Body of pancreas (tissue), 4 donors: Measurements from ENCODE around the gene CFAP410. TPM values are rescaled to one million over a fixed set of nuclear protein-coding genes. Genes with fewer than 3 reads are reported as not detected.

Source experiments
- ATAC-seq: fragments of 150-250 bp; one replicate; pipeline ENCODE4 v1.9.1; 2016
- DNase-seq, 4 donors: peaks; one replicate each; pipeline ENCODE4 v3.0.0-alpha.2; 2019
- H3K27ac ChIP-seq, 4 donors: fragments of 200-600 bp; sonication (generic); 1 replicate in 3 of 4; 2 replicates in 1 of 4; pipeline versions ENCODE4 v1.5.1 to v1.6.1; 2016 to 2019; ENCODE audit warnings: mild to moderate bottlenecking in 1 of 4, mixed read lengths in 1 of 4, moderate library complexity in 1 of 4
- H3K27me3 ChIP-seq, 2 donors: fragments of 200-600 bp; sonication (generic); one replicate each; pipeline ENCODE4 v1.6.0; 2016; ENCODE audit warnings: mild to moderate bottlenecking in 1 of 2
- H3K36me3 ChIP-seq, 2 donors: fragments of 200-600 bp; sonication (generic); replicated peaks in 1 of 2; 2 replicates each; pipeline ENCODE4 v1.5.1; 2016; ENCODE audit warnings: low read depth in 2 of 2; ENCODE audit not compliant: insufficient read depth in 1 of 2
- H3K4me1 ChIP-seq: fragments of 200-600 bp; sonication (generic); one replicate; pipeline ENCODE4 v1.6.0; 2016
- H3K4me3 ChIP-seq, 2 donors: fragments of 200-600 bp; sonication (generic); 1 replicate in 1 of 2; 2 replicates in 1 of 2; pipeline ENCODE4 v1.5.1; 2016 to 2019
- H3K9me3 ChIP-seq, 3 donors: fragments of 200-600 bp; sonication (generic); 1 replicate in 2 of 3; 2 replicates in 1 of 3; pipeline ENCODE4 v1.5.1; 2016
- POLR2A ChIP-seq, 3 donors: fragments of 450-650 bp; IDR thresholded peaks; one replicate each; pipeline ENCODE4 v1.6.1; 2016; ENCODE audit warnings: antibody characterized with exemption in 3 of 3, mild to moderate bottlenecking in 2 of 3
- whole genome bisulfite sequencing, 2 donors: methylation state at CpG; one replicate each; pipeline ENCODE4 v1.1.5; 2017; 5-methylcytosine and 5-hydroxymethylcytosine counted together
- intact Hi-C: fragments of 100-400 bp; cut with DNase I; formaldehyde crosslinking; loops from one replicate; pipeline ENCODE4 v1.15.1; 2023
- total RNA-seq, 2 donors: library from RNA; depleted of rRNA; stranded (reverse); fragments of >200 nt; gene quantifications; one replicate each; pipeline ENCODE4 v1.1.0, GENCODE V29; 2016
- TF ChIP-seq, protein P1 (sequence below), 7 experiments: fragments of 450-650 bp in 4 of 7; fragments of 200-600 bp in 3 of 7; sonication (generic) in 3 of 7; IDR thresholded peaks; one replicate each; pipeline ENCODE4 v1.5.1; 2016 to 2019; ENCODE audit warnings: antibody characterized with exemption in 7 of 7

The CFAP410 gene
- total RNA-seq, 2 donors from 2014 or later = 24.6 to 43.8 TPM

GRCh38 chr21:44375761-44376241 is 36.6 kb upstream of the CFAP410 start:
- ATAC-seq (no peak), DNase-seq (no peak)
- Histone ChIP-seq H3K27me3 (no peaks in the 10 kb centered on the region), H3K27ac (no peak overlapping the region), H3K4me3 (no peak overlapping the region), H3K9me3 (no peaks in the 10 kb centered on the region), H3K4me1 (no peaks in the 10 kb centered on the region), H3K36me3 (no peaks in the 10 kb centered on the region)
- TF ChIP-seq, protein P1, sequence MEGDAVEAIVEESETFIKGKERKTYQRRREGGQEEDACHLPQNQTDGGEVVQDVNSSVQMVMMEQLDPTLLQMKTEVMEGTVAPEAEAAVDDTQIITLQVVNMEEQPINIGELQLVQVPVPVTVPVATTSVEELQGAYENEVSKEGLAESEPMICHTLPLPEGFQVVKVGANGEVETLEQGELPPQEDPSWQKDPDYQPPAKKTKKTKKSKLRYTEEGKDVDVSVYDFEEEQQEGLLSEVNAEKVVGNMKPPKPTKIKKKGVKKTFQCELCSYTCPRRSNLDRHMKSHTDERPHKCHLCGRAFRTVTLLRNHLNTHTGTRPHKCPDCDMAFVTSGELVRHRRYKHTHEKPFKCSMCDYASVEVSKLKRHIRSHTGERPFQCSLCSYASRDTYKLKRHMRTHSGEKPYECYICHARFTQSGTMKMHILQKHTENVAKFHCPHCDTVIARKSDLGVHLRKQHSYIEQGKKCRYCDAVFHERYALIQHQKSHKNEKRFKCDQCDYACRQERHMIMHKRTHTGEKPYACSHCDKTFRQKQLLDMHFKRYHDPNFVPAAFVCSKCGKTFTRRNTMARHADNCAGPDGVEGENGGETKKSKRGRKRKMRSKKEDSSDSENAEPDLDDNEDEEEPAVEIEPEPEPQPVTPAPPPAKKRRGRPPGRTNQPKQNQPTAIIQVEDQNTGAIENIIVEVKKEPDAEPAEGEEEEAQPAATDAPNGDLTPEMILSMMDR (IDR thresholded peaks at IDR 0.05) = no peak
- TF ChIP-seq POLR2A (IDR thresholded peaks at IDR 0.05) = no peak
- WGBS, 2 donors = 56 to 67% methylated on average over 14 to 19 of the region's 19 CpGs
- intact Hi-C loops = no loop called here

- peaks cover 5% of the 10 kb centered on the region for H3K4me1 ChIP-seq
- no peaks in the 10 kb centered on the region for H3K36me3 ChIP-seq
- WGBS, 2 donors = 56 to 60% methylated on average over 10 of the region's 10 CpGs
- intact Hi-C loops = no loop called here
- no peaks in the 10 kb centered on the region for H3K27me3 ChIP-seq
- no peak for TF ChIP-seq POLR2A (IDR thresholded peaks at IDR 0.05)
- TF ChIP-seq, protein P1 (IDR thresholded peaks at IDR 0.05) = no peak
- ATAC-seq = no peak
- H3K4me3 ChIP-seq = no peak overlapping the region
- DNase-seq = peak in 2 of 4 donors; percentile 25 to 61
- no peak overlapping the region for H3K27ac ChIP-seq
- no peaks in the 10 kb centered on the region for H3K9me3 ChIP-seq
Measured at GRCh38 chr21:44375281-44375651, 36.1 kb upstream of the CFAP410 start.

- Histone ChIP-seq H3K9me3 (no peaks in the 10 kb centered on the region), H3K36me3 (no peaks in the 10 kb centered on the region), H3K4me3 (no peak overlapping the region), H3K27me3 (no peaks in the 10 kb centered on the region), H3K27ac (no peak overlapping the region), H3K4me1 (peaks cover 9% of the 10 kb centered on the region)
- ATAC-seq (no peak), DNase-seq (no peak)
- WGBS, 2 donors = 80 to 83% methylated on average over 20 to 24 of the region's 24 CpGs
- intact Hi-C loops = no loop called here
- TF ChIP-seq, protein P1 (IDR thresholded peaks at IDR 0.05) = no peak
- TF ChIP-seq POLR2A (IDR thresholded peaks at IDR 0.05) = no peak
Measured at GRCh38 chr21:44374601-44375280, 35.6 kb upstream of the CFAP410 start.

DNA sequence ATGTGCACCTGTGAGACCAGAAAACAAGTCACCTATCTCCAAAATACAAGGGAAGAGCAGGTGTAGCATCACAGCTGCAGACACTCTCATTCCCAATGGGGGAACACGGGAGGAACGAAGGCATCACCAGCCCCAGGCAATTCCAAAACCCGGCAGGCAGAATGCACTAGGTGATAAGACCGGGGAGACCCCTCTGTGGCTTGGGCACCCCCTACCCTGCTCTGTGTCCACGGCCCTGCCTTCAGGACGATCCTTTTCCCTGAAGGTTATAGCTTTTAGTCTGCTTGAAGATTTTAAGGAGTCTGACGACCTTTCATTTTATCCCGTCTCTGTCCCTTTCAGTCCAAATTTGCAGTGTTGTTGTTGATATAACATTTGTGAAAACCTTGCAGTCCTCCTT is 33.4 kb upstream of the CFAP410 start:
- Histone ChIP-seq H3K4me1 (peaks cover 9% of the 10 kb centered on the region), H3K4me3 (no peak overlapping the region), H3K27ac (no peak overlapping the region), H3K9me3 (no peaks in the 10 kb centered on the region), H3K36me3 (no peaks in the 10 kb centered on the region), H3K27me3 (no peaks in the 10 kb centered on the region)
- WGBS, 2 donors = 60 to 66% methylated on average over 8 of the region's 8 CpGs
- intact Hi-C loops = no loop called here
- ATAC-seq = no peak
- TF ChIP-seq POLR2A (IDR thresholded peaks at IDR 0.05) = no peak
- TF ChIP-seq, protein P1 (IDR thresholded peaks at IDR 0.05) = no peak
- DNase-seq = no peak

DNA sequence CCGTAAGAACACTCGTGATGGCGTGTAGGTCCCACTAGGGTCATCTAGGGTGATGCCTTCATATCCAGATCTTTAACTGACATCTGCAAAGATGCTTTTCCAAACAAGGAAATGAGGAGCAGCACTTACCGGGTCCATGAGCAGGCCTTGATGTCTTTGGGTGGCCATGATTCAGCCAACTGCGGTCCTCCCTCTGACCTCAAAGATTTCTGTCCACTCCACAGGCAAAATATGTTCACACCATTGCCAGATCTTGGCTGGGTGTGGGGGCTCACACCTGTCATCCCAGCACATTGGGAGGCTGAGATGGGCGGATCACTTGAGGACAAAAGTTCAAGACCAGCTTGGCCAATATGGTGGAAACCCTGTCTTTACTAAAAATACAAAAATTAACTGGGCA is 32.4 kb upstream of the CFAP410 start:
- ATAC-seq = no peak
- intact Hi-C loops = no loop called here
- Histone ChIP-seq H3K4me3 (no peak overlapping the region), H3K9me3 (no peaks in the 10 kb centered on the region), H3K4me1 (peaks cover 9% of the 10 kb centered on the region), H3K27me3 (no peaks in the 10 kb centered on the region), H3K27ac (no peak overlapping the region), H3K36me3 (no peaks in the 10 kb centered on the region)
- WGBS, 2 donors = 81 to 88% methylated on average over 6 of the region's 6 CpGs
- DNase-seq = no peak
- TF ChIP-seq, protein P1 (IDR thresholded peaks at IDR 0.05) = no peak
